DMS53 treated with DMSO at 0.1 percent for 48 hours (cell line): Measurements from ENCODE around the gene CLCN5.

Experiments
- DNase-seq: peaks from one replicate; lab custom pipeline; 2025; ENCODE audit not compliant: unreplicated experiment; lab: John Stamatoyannopoulos, UW

The CLCN5 gene

GRCh38 chrX:50075630-50076339, 153.4 kb downstream of the CLCN5 start:
- no peak for DNase-seq

GRCh38 chrX:50081282-50081889, 159.0 kb downstream of the CLCN5 start:
- peak; percentile 48 for DNase-seq

DNA sequence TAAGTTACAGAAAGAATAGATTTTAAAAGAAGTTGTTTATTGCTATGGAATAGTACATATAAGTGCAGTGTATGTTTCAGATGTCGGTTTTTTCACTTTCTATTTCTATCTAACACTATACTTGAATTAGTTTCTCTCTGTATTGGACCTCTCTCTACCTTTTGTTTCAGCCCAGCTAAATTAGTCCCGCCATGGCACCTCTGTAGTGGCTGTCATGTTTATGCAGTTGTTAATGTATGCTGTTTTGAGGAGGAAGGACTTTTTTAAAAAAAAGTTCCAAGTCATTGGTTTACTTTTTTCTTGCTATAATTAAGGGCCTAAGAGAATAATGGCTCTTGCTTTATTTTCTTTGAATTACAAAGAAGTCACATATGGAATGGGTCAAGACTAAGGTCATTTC, 160.3 kb downstream of the CLCN5 start:
- DNase-seq: no peak

GRCh38 chrX:50088645-50089044, 166.2 kb downstream of the CLCN5 start:
- DNase-seq: no peak

GRCh38 chrX:50093625-50094024, 171.2 kb downstream of the CLCN5 start:
- DNase-seq: peak; percentile 11

GRCh38 chrX:50097071-50097470, 174.7 kb downstream of the CLCN5 start:
- DNase-seq: no peak

DNA sequence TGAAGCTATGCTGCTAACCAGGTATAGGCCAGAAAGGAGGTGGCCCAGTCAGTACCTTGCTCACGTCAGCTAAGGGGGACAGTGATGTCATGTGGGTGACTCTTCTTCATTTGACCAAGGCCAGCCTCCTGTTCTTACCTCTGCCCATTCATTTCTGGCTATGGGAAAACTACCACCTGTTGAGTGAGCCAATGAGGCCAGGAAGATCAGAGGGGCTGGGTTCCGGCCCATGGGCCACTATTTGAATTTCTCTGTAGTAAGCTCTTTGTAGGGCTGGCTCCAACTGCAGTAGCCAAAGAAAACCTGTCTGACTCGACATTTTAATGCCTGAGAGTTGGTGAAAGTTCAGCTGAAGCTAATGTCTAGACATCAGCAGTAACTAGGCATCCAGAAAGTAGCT, 175.8 kb downstream of the CLCN5 start:
- no peak for DNase-seq

- DNase-seq: no peak
Observed at GRCh38 chrX:50098749-50099148, 176.4 kb downstream of the CLCN5 start.

- DNase-seq: no peak
Observed at GRCh38 chrX:50099331-50099730, 176.9 kb downstream of the CLCN5 start.

- peak; percentile 30 for DNase-seq
Observed at GRCh38 chrX:50100188-50100587, 177.8 kb downstream of the CLCN5 start.

GRCh38 chrX:50103176-50103575, 180.8 kb downstream of the CLCN5 start:
- no peak for DNase-seq

GRCh38 chrX:50103866-50104566, 181.6 kb downstream of the CLCN5 start:
- no peak for DNase-seq

DNA sequence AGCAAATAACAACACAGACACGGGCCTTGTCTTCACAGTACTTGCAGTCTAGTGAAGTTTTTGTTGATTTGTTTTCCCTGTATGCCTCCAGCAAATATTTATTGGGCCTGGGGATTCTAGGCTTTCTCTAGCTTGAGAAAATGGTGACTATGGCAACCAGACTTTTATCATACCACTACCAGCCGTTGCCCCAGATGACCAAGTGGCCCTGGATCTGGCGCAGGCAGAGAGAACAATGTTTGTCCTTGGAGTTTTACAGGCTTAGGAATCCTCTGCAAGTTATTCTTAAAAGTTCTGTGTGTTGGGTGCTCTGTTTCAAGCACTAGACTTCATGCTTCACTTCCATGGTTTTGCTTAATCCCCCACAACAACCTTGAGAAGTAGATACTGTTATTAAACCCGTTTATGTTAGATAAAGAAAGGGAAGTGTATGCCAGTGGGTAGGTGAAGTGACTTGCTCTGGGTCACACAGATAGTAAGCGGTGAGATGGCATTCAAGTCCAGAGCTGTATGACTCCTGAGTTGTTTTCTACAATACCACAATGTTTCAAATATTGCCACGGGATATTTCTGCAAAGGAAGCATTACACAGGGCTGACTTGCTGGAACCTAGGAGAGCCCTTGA, 183.8 kb downstream of the CLCN5 start:
- no peak for DNase-seq

GRCh38 chrX:50107470-50107869, 185.1 kb downstream of the CLCN5 start:
- DNase-seq: no peak

DNA sequence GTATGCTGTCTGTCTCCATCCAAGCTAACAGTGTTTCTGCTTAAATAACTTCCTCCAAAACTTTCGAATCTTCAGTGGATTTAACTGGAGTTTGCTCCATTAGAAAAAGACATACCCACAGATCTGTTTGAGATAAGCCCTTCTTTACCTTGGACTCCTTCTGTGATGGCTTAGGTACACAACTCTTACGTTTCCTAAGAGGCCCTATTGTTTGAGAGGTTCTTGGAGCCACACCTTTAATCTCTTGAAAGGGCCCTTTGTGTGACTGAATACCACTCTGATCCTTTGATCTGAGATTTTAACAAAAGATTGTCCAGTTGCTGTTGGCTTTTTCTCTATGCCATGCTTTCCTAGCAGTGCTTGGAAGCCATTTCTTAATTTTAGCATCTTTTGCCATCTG, 185.9 kb downstream of the CLCN5 start:
- no peak for DNase-seq

DNA sequence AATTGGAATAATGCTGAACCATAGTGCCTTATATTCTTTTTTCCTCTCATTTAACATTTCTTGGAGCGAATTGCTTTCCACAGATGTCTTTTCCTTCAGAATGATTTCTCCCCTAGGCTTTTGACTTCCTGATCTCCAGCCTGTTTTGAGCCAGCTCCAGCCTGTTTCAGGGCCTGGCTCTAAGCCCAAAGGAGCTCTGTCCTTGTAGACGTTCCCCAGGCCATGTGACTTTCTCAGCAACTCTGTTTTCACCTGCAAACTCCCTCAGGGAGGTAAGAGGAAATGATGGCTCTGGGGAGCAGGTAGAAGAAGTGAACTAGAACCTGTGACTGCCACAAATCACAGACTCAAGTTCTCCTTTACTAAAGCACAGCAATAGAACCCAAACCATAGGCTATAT, 189.3 kb downstream of the CLCN5 start:
- no peak for DNase-seq

DNA sequence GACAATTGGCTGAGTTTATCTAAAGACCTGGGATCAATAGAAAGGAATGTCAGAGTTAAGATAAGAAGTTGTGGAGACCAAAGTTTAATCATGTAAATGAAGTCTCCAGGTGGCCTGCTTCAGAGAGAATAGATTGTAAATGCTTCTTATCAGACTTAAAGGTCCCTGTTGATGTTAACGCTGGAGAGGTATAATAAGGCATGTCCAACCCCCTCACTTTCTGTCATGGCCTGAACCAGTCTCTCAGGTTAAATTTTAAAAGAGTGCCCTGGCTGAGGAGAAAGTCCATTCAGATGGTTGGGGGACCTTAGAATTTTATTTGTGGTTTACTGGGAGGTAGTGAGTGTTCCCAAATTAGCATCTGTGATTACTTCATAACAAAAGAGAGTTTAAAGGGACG, 191.7 kb downstream of the CLCN5 start:
- DNase-seq: no peak

DNA sequence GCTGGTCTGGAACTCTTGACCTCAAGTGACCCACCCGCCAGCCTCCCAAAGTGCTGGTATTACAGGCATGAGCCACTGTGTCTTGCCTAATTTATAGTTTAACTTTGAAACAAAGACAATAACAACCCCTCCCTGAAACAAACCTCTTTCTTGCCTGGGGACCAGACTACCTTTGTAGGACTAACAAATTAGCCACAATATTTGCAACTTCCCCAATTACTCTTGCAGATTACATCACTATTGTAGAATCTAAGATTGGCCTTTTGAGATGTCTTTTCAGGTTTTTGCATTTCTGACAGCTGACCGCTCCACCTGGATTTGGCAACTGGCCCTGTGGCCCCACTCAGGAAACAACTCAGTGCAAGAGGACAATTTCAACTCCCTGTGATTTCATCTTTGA, 193.6 kb downstream of the CLCN5 start:
- no peak for DNase-seq

- no peak for DNase-seq
Observed at GRCh38 chrX:50117476-50117875, 195.1 kb downstream of the CLCN5 start.

DNA sequence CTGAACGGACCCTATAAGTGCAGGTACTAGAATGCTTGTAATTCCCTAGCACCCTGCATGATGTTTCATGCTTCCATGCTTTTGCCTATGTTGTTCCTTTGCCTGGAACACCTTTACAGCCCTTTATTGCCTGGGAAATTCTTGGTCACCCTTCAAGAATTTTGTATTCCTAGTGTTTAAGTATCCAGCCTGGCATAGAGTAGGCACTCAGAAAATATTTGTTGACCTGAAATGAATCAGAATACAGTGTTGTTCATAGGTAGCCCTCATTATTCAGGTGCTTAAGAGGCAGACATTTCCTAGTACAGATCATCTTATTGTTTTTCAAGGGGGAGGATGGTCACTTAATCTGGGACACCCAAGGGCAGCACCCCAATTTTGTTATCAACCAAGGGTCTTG, 203.1 kb downstream of the CLCN5 start:
- no peak for DNase-seq

- no peak for DNase-seq
Observed at GRCh38 chrX:50147972-50148371, 225.6 kb downstream of the CLCN5 start.
